ENCODE results near the gene INF2.
"Not testable (repeated sequence)": the region's sequence is repeated elsewhere in the genome, so short reads cannot be mapped to it uniquely, and the experiment has no call there.

Gene INF2

GRCh38 chr14:104739546-104740516 lies 50.4 kb downstream of the INF2 start:
- no peak for DNase-seq

- DNase-seq = no peak
Observed at GRCh38 chr14:104741108-104741802, 51.8 kb downstream of the INF2 start.

- no peak for DNase-seq
Observed at GRCh38 chr14:104741803-104742251, 52.4 kb downstream of the INF2 start.

GRCh38 chr14:104742586-104743455 lies 53.4 kb downstream of the INF2 start:
- no peak for DNase-seq

GRCh38 chr14:104743461-104744380 lies 54.3 kb downstream of the INF2 start:
- DNase-seq = peak; percentile 94

GRCh38 chr14:104744484-104744883 lies 55.1 kb downstream of the INF2 start:
- no peak for DNase-seq

- no peak for DNase-seq
Observed at GRCh38 chr14:104745431-104745830, 56.0 kb downstream of the INF2 start.

GRCh38 chr14:104746071-104746545 lies 56.7 kb downstream of the INF2 start:
- no peak for DNase-seq

GRCh38 chr14:104746934-104747481 lies 57.6 kb downstream of the INF2 start:
- DNase-seq = no peak

GRCh38 chr14:104747876-104748275 lies 58.5 kb downstream of the INF2 start:
- DNase-seq = peak; percentile 81

- peak; percentile 79 for DNase-seq
Observed at GRCh38 chr14:104749111-104749649, 59.8 kb downstream of the INF2 start.

- DNase-seq = no peak
Observed at GRCh38 chr14:104750056-104750752, 60.8 kb downstream of the INF2 start.

- not testable (repeated sequence) for DNase-seq
Observed at GRCh38 chr14:104750753-104751057, 61.3 kb downstream of the INF2 start.

GRCh38 chr14:104751539-104752422 lies 62.4 kb downstream of the INF2 start:
- DNase-seq = no peak

- no peak for DNase-seq
Observed at GRCh38 chr14:104752423-104752734, 63.0 kb downstream of the INF2 start.

- peak; percentile 100 for DNase-seq
Observed at GRCh38 chr14:104752735-104753527, 63.5 kb downstream of the INF2 start, which contains the start of gene SIVA1. Gene SIVA1, plus strand, starts transcription at chr14:104753147. Its CDS starts 55 bp downstream, at chr14:104753202.

- DNase-seq = no peak
Observed at GRCh38 chr14:104753528-104754212, 64.3 kb downstream of the INF2 start.

Measured in islet precursor cell (in vitro differentiated cells).